ENCODE measurements around the gene ANKRD39.
"Not testable (repeated sequence)": the region's sequence is repeated elsewhere in the genome, so short reads cannot be mapped to it uniquely, and the experiment has no call there.

The ANKRD39 gene

DNA sequence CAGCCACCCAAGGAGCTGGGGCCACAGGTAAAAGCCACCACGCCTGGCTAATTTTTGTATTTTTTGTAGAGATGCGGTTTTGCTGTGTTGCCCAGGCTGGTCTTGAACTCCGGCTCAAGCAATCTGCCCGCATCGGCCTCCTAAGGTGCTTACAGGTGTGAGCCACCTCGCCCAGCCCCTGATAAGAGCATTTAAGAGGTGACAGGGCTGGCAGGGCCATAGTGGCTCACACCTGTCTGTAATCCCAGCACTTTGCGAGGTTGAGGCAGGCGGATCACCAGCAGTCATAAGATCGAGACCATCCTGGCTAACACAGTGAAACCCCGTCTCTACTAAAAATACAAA is 50.7 kb downstream of the ANKRD39 start:
- no peak for DNase-seq

GRCh38 chr2:96806468-96807126 is 51.2 kb downstream of the ANKRD39 start:
- DNase-seq = no peak

GRCh38 chr2:96805946-96806345 is 51.9 kb downstream of the ANKRD39 start:
- not testable (repeated sequence) for DNase-seq

GRCh38 chr2:96804986-96805385 is 52.8 kb downstream of the ANKRD39 start:
- DNase-seq = peak in 2 of 3 donors; percentile 35 to 39

- no peak for DNase-seq
Measured at GRCh38 chr2:96802721-96803120, 55.1 kb downstream of the ANKRD39 start.

GRCh38 chr2:96801786-96802595 is 55.8 kb downstream of the ANKRD39 start:
- DNase-seq = peak; percentile 71 to 81 (median 75)

DNA sequence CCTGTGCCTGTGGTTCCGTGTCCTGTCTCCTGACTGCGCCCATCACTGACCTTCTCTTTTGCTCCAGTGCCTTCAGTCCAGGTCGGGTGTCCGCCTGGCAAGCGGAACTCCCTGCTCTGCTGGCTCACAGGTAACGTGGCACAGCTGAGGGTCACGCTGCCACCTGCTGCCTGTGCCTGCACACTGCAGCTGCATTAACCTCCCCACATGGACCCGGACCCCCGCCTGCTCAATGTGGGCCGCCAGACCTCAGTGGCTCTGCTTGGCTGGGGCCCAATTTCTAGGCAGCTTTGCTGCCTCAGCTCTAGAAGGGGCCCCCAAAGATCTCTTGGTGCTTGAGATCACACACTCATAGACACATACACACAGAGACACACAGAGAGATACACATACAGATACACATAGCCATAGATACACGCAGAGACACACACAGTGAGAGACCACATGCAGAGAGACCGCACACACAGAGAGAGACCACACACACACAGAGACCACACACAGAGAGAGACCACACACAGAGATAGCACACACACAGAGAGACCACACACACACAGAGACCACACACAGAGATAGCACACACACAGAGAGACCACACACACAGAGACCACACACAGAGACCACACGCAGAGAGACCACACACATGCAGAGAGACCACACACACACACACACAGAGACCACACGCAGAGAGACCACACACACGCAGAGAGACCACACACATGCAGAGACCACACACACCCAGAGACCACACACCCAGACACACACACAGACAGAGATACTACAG is 56.6 kb downstream of the ANKRD39 start:
- DNase-seq = peak; percentile 53 to 64 (median 56)

DNA sequence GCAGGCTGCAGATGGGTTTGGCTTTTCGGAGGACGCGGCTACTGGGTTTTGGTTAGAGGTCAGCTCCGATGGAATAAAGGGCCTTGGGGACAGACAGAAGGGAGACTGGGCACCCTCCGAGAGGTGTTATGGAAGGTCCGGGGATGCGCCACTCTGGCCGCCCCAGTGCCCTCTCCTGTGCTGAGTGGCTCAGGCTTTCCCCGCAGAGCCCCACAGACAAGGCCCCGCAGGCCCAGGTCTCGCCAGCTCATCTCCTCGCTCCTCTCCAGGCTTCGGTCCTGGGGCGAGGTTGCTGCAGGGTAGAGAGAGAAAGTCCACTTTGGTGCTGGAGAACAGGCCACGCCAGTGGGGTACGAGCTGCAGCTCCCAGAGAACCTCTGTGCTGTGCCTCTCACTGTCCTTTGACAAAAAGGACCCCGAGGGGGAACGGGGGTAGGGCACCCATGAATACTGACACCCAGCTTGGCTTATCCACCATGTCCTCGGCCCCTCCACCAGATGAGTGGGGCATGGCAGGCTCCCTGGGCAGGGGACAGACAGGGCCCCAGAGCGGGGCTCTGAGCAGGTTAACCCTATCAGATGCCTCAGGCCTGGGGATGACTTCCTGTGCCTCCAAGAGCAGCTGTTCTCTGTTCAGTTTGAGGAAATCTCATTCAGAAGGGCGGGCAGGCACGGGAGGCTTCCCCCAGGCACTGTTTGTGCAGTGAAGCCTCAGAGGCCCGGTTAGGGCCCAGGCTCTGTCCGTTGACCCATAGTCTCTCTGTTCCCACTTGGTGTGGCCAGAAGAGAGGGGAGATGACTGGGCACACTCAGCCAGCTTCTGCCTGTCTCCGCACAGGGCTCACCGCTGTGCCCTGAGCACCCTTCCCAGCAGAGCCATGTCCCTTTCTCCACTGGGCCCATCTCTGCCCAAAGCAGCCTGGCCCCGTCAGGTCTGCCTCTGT is 57.5 kb downstream of the ANKRD39 start:
- DNase-seq = no peak

GRCh38 chr2:96799623-96799935 is 58.2 kb downstream of the ANKRD39 start:
- no peak for DNase-seq

- no peak for DNase-seq
Measured at GRCh38 chr2:96798733-96799622, 58.8 kb downstream of the ANKRD39 start.

Measured in suppressor macrophage treated with lipopolysaccharide for 1 hour (primary cell).